ENCODE measurements around the gene MYO18A. TPM values are rescaled to one million over a fixed set of nuclear protein-coding genes. Genes with fewer than 3 reads are reported as not detected.
A peak's percentile ranks its signal among the peaks of the same experiment; 100 is the strongest.
"Not testable (repeated sequence)": the region's sequence is repeated elsewhere in the genome, so short reads cannot be mapped to it uniquely, and the experiment has no call there.

Gene MYO18A
- total RNA-seq, 1 donor from 2014 or later, result 59.5 TPM

- TF ChIP-seq CTCF (IDR thresholded peaks at IDR 0.05), result no peak
- peak overlapping the region; percentile 58 for H3K4me3 ChIP-seq
- H3K36me3 ChIP-seq, result no peaks in the 10 kb centered on the region
- no peaks in the 10 kb centered on the region for H3K9me3 ChIP-seq
- H3K27ac ChIP-seq, result peak overlapping the region; percentile 86
- intact Hi-C loops (cut with DNase I), result loop anchor here (5.0 kb wide), 1 partner anchor 69 kb away; no protein-coding TSS in a partner anchor
- no peaks in the 10 kb centered on the region for H3K27me3 ChIP-seq (ENCODE audit: low read depth)
- H3K4me1 ChIP-seq, result peaks cover 58% of the 10 kb centered on the region
- DNase-seq, result peak; percentile 80
- peak; percentile 73 to 88 for ATAC-seq
Observed at GRCh38 chr17:29148257-29148789, 31.9 kb downstream of the MYO18A start.

DNA sequence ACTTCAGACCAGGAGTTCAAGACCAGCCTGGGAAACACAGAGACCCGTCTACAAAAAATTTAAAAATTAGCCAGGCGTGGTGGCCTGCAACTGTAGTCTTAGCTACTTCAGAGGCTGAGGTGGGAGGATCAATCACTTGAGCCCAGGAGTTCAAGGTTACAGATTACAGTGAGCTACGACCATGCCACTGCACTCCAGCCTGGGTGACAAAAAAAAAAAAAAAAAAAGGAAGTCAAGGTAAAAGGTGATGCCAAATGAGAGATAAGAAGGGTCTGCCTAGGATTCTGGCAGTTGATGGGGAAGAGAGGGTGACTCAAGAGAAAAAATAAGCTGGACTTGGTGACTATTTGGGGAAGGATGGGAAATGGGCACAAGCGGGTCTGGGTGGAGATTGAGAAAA lies 32.5 kb downstream of the MYO18A start:
- Histone ChIP-seq H3K4me1 (peaks cover 58% of the 10 kb centered on the region), H3K27me3 (ENCODE audit: low read depth) (no peaks in the 10 kb centered on the region), H3K27ac (peak overlapping the region; percentile 86), H3K9me3 (no peaks in the 10 kb centered on the region), H3K4me3 (no peak overlapping the region), H3K36me3 (no peaks in the 10 kb centered on the region)
- ATAC-seq (no peak), DNase-seq (no peak)
- intact Hi-C loops (cut with DNase I), result loop anchor here (5.0 kb wide), 1 partner anchor 70 kb away; no protein-coding TSS in a partner anchor
- TF ChIP-seq CTCF (IDR thresholded peaks at IDR 0.05), result no peak

DNA sequence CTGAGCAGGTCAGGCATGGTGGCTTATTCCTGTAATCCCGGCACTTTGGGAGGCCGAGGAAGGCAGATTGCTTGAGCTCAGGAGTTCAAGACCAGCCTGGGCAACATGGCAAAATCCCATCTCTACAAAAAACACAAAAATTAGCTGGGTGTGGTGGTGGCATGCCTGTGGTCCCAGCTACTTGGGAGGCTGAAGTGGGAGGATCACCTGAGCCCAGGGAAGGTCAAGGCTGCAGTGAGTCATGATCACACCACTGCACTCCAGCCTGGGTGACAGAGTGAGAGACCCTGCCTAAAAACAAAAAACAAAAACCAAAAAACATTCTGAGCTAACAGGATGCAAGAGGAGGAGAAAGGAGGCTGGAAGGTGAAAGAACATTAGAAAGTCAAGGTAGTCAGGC lies 33.0 kb downstream of the MYO18A start:
- not testable (repeated sequence) for H3K27ac ChIP-seq; H3K36me3 ChIP-seq; H3K27me3 ChIP-seq (ENCODE audit: low read depth); H3K4me3 ChIP-seq; H3K9me3 ChIP-seq; DNase-seq; ATAC-seq
- intact Hi-C loops (cut with DNase I), result loop anchor here (5.0 kb wide), 1 partner anchor 70 kb away; no protein-coding TSS in a partner anchor
- H3K4me1 ChIP-seq, result peaks cover 62% of the 10 kb centered on the region

DNA sequence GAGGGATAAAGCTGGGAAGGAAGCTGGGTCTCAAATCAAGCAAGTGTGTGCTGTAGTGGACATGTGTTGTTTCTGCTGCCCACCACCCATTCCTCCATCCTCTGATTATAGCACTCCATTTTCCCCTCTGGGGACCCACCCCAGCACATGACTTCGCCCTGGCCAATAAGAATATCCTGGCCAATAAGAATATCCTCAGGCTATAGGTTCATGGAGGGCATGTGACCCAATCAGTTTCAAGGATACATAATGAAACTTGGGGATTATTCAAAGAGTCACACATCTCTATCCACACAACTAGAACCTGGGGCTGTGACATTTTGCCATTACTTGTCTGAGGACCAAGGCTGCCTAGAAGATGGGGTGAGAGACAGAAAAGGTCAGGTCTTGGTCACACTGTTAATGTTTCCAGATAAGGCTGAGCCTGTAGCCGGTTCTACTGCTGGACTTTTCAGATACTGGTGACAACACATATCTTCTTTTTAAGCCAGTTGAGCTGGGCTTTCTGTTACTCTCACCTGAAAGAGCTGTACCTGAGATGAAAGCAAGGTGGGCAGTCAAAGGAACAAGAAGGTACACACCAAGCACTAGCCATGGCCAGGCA lies 33.7 kb downstream of the MYO18A start:
- ATAC-seq (no peak), DNase-seq (no peak)
- H3K27ac ChIP-seq, result no peak overlapping the region
- no peaks in the 10 kb centered on the region for H3K9me3 ChIP-seq
- TF ChIP-seq CTCF (IDR thresholded peaks at IDR 0.05), result no peak
- H3K27me3 ChIP-seq (ENCODE audit: low read depth), result no peaks in the 10 kb centered on the region
- no peak overlapping the region for H3K4me3 ChIP-seq
- H3K36me3 ChIP-seq, result no peaks in the 10 kb centered on the region
- intact Hi-C loops (cut with DNase I), result loop anchor here (5.0 kb wide), 1 partner anchor 71 kb away; no protein-coding TSS in a partner anchor
- peaks cover 68% of the 10 kb centered on the region for H3K4me1 ChIP-seq

GRCh38 chr17:29145289-29146073 lies 34.7 kb downstream of the MYO18A start:
- H3K4me1 ChIP-seq, result peaks cover 76% of the 10 kb centered on the region
- peak; percentile 83 for DNase-seq
- TF ChIP-seq CTCF (IDR thresholded peaks at IDR 0.05), result peak; percentile 70

More at GRCh38 chr17:29145289-29146073, 34.7 kb downstream of the MYO18A start:
- Histone ChIP-seq H3K27me3 (ENCODE audit: low read depth) (no peaks in the 10 kb centered on the region), H3K27ac (peak overlapping the region; percentile 16), H3K36me3 (no peaks in the 10 kb centered on the region), H3K4me3 (no peak overlapping the region), H3K9me3 (no peaks in the 10 kb centered on the region)
- peak; percentile 68 to 69 for ATAC-seq
- intact Hi-C loops (cut with DNase I), result loop anchor here (5.0 kb wide), 1 partner anchor 72 kb away; no protein-coding TSS in a partner anchor
